Fibroblast of pulmonary artery (primary cell): ENCODE data around the gene HS1BP3.

Experiments
- DNase-seq: peaks from one replicate; pipeline ENCODE4 v3.0.0-alpha.2; 2010; ENCODE audit warnings: low read depth
- H3K4me3 ChIP-seq: replicated peaks from 2 replicates; pipeline ENCODE4 v1.5.1; 2011; ENCODE audit warnings: low read depth, mild to moderate bottlenecking, control low read depth, low read length, moderate library complexity
- TF ChIP-seq, protein P1 (sequence below): IDR thresholded peaks from 2 replicates; pipeline ENCODE4 v1.5.1; 2011; ENCODE audit warnings: mild to moderate bottlenecking, control low read depth, low read length, inconsistent platforms; ENCODE audit errors: missing control alignments

The HS1BP3 gene

DNA sequence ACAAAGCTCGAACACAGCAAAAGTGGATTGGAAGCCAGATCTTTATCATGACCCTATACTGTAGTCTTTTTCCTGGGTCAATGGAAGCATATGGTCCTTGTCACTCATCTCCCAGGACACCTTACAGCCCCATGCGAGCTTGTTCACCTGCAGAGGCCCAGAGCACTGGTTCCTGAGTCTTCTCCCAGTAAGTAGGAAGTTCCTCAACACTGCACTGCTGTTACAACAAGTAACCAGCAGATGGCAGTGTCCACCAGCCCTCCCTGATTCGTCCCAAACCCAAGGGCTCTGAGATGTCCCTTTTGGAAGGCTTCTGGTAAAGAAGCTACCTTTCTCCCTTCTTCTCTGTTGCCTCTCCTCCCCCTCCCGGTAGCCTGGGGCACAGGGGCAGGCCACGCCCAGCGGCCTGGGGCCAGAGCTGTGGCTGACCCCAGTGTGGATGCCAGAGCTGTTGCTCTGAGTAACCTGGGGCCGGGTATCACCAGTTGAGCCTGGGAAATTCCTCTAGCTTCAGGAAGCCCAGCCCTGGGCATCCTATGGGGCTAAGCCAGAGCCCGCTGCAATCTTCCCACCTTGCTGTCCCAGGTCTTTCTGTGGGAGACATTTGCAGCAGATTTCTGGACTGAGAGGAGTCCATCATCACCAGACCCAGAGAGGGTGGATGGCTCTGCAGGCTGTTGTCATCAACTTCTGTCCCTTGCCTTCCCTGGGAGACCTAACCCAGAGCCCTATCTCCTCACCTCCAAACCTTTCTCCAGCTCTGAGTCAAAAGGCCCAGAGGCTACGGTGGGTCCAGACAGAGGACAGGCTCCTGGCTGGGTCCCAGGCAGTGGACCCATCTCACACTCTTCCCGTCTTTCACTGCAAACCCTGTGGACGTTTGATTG, 10.8 kb upstream of the HS1BP3 start:
- no peak overlapping the region for H3K4me3 ChIP-seq
- peak; percentile 88 for DNase-seq
- TF ChIP-seq, protein P1, sequence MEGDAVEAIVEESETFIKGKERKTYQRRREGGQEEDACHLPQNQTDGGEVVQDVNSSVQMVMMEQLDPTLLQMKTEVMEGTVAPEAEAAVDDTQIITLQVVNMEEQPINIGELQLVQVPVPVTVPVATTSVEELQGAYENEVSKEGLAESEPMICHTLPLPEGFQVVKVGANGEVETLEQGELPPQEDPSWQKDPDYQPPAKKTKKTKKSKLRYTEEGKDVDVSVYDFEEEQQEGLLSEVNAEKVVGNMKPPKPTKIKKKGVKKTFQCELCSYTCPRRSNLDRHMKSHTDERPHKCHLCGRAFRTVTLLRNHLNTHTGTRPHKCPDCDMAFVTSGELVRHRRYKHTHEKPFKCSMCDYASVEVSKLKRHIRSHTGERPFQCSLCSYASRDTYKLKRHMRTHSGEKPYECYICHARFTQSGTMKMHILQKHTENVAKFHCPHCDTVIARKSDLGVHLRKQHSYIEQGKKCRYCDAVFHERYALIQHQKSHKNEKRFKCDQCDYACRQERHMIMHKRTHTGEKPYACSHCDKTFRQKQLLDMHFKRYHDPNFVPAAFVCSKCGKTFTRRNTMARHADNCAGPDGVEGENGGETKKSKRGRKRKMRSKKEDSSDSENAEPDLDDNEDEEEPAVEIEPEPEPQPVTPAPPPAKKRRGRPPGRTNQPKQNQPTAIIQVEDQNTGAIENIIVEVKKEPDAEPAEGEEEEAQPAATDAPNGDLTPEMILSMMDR = peak; percentile 98

DNA sequence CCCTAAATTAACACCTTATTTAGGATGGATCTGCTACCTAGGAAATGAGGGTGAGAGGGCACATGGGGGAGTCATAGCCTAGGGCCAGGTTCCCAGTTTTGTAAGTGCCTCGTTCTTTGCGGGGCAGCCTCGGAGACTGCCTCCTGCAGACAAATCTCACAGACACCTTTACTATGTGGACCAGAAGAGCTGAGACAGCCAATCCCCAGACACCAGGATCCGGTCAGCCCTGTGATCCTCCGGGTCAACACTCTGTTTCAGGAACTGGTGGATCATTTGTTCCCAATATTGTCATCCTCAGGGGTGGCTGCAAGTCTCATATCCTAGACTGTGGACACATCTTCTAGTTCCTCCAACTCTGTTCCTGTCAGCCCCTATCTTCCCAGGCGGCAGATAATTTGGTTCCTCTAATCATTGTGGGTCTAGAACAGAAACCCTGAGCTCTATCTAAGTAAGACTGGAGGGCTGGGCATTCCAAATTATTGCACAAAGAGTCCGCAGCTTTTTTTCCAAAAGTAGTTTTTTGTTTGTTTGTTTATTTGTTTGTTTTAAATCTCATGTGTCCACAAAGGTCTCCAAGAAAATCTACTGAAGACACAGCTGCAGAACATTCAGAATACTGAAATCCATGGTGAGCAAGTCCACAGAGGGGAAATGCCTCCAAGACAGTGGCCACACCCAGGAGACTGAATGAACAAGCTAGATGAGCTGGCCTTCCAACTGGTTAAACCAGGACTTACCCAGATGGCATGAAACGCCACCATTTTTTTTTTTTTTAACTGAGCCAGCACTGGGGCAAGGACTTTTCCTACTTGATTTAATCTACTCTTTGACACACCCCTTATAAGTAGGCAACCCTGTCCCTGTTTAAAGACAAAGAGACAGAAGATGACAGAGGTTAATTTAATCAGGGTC, 9.9 kb upstream of the HS1BP3 start:
- H3K4me3 ChIP-seq = no peak overlapping the region
- no peak for DNase-seq
- TF ChIP-seq, protein P1 = no peak

DNA sequence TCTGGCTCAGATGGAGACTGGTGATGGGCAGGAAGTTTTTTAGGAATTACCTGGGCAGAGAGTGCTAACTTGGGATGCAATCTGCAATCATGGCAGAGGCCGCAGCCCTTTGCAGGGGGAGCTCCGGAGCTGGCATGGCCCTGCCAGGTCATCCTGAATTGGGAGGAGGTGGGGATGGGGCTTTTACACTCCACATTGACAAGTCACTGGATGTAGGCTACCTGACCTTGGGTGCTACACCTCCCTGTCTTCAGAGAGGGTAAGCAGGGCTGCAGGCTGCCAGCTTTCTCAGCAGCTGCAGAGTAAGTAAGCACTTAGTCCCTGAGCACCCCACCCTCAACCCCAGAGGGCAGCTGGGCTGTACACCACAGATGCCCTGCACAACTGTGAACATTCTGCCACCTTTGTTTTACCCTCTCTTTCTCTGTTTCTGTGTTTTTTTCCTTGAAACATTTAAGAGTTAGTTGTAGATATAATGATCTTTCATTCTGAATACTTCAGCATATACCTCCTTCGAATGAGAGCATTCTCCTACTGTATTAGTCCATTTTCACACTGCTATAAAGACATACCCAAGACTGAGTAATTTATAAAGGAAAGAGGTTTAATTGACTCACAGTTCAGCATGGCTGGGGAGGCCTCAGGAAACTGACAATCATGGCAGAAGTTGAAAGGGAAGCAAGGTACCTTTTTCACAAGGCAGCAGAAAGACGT, 6.8 kb upstream of the HS1BP3 start:
- H3K4me3 ChIP-seq = no peak overlapping the region
- TF ChIP-seq, protein P1 = no peak
- no peak for DNase-seq

DNA sequence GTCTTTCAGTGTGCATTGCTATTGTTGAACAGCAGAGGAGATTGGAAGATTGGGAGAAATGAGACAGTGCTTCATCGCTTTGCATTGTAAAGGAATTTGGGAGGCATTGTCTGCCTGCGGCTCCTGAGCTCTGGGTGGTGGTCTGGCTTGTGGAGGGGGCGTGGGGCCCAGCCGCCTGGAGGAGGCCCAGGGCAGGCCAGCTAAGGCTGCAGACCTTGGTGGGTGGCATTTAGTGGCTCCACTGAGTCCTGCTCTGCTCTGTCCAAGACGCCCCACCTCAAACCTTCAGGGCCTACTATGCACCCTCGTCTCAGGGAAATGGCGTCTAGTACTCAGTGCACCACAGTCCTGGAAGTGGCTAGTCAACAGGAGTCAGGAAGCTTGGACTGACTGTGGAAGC, 5.7 kb upstream of the HS1BP3 start:
- no peak overlapping the region for H3K4me3 ChIP-seq
- DNase-seq = no peak
- TF ChIP-seq, protein P1 = no peak

DNA sequence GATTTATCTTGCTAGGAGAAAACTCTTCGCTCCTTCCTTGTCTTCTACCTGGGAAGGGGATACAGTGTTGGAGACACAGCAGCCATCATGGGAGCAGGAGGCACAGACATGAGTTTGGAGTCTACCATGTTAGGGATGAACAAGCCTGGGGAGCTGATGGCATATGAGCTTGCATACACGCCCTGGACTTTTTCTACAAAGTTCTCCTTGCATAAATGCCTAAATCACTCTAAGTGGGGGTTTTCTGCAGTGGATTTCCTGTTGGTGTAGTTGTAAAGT, 3.6 kb upstream of the HS1BP3 start:
- no peak for DNase-seq
- no peak overlapping the region for H3K4me3 ChIP-seq
- TF ChIP-seq, protein P1 = no peak

DNA sequence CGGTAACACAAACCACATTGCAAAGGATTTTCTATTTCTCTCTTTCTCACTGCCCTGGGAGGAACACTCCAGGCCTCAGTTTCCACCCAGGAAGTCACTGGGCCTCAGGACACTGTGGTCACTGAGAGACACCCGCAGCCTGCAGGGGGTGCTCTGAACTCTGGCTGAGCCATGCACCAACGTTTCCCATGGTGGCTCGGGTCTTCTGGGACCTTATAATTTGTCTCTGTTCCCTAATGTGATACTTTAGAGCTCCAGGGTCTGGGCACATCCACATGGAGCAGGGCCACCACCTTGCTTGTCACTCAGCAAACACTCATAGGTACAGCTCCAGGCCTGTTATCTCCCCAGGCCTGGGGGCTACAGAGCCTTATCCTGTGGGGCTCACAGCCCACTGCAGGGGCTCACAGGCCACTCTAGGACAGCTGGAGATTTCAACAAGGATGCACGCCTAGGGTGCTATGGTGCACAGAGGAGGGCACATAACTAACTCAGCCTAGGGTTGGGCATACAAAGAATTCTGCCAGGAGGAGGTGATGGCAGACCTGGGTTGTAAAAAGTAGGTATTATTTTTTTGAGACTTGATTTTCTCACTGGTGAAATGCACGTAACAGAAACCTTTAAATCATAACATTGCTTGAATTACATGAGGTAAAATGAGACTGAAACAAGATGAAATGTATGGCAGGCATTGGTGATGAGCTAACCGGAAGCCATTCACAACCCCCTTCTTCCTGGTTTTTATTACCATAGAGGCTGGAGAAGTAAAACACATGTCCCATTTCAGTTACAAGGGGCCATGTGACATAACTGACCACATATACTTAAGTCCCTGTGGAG, 3.0 kb upstream of the HS1BP3 start:
- DNase-seq = no peak
- TF ChIP-seq, protein P1 = no peak
- no peak overlapping the region for H3K4me3 ChIP-seq
